H9 (cell line): ENCODE results near the gene TSNAX. TPM values are rescaled to one million over a fixed set of nuclear protein-coding genes. Genes with fewer than 3 reads are reported as not detected.

Experiments
- DNase-seq: peaks from one replicate; pipeline ENCODE4 v3.0.0-alpha.2; 2017
- H2AFZ ChIP-seq: one replicate; pipeline ENCODE4 v1.6.1; 2013; ENCODE audit warnings: mild to moderate bottlenecking, low read length, control low read depth, moderate library complexity
- H2AK5ac ChIP-seq: 2 replicates; pipeline ENCODE4 v1.6.1; 2013; ENCODE audit warnings: low read length, control low read depth, mixed read lengths; ENCODE audit not compliant: insufficient read length
- H2BK120ac ChIP-seq: one replicate; pipeline ENCODE4 v1.6.1; 2013; ENCODE audit warnings: low read depth, mild to moderate bottlenecking, low read length, control low read depth, inconsistent platforms; ENCODE audit not compliant: poor library complexity, severe bottlenecking
- H2BK12ac ChIP-seq: 2 replicates; pipeline ENCODE4 v1.6.1; 2013; ENCODE audit warnings: low read length, control low read depth, mixed read lengths, low read depth; ENCODE audit not compliant: insufficient read length
- H2BK15ac ChIP-seq: 2 replicates; pipeline ENCODE4 v1.6.1; 2013; ENCODE audit warnings: low read depth, low read length, control low read depth
- H2BK20ac ChIP-seq: one replicate; pipeline ENCODE4 v1.6.1; 2013; ENCODE audit warnings: low read depth, mild to moderate bottlenecking, low read length, control low read depth, inconsistent platforms; ENCODE audit not compliant: poor library complexity, severe bottlenecking
- H2BK5ac ChIP-seq: 2 replicates; pipeline ENCODE4 v1.6.1; 2013; ENCODE audit warnings: low read length, control low read depth, mixed read lengths; ENCODE audit not compliant: insufficient read length
- H3K14ac ChIP-seq: 2 replicates; pipeline ENCODE4 v1.6.1; 2013; ENCODE audit warnings: low read length, control low read depth; ENCODE audit not compliant: insufficient read depth
- H3K18ac ChIP-seq: 2 replicates; pipeline ENCODE4 v1.6.1; 2013; ENCODE audit warnings: low read depth, mild to moderate bottlenecking, mixed read lengths, low read length, control low read depth; ENCODE audit not compliant: insufficient read length
- H3K23ac ChIP-seq: 2 replicates; pipeline ENCODE4 v1.6.1; 2013; ENCODE audit warnings: low read length, control low read depth, mixed read lengths, low read depth; ENCODE audit not compliant: insufficient read length
- H3K23me2 ChIP-seq: 2 replicates; pipeline ENCODE4 v1.6.1; 2013; ENCODE audit warnings: low read depth, mild to moderate bottlenecking, mixed read lengths, low read length, control low read depth; ENCODE audit not compliant: insufficient read length, poor library complexity, severe bottlenecking
- H3K27ac ChIP-seq: 2 replicates; pipeline ENCODE4 v1.5.1; 2013; ENCODE audit warnings: low read length, control low read depth, mixed read lengths, low read depth; ENCODE audit not compliant: insufficient read length
- H3K27me3 ChIP-seq: 2 replicates; pipeline ENCODE4 v1.6.1; 2013; ENCODE audit warnings: low read length, control low read depth, inconsistent platforms; ENCODE audit not compliant: insufficient read depth
- H3K4ac ChIP-seq: 2 replicates; pipeline ENCODE4 v1.6.1; 2013; ENCODE audit warnings: low read depth, mild to moderate bottlenecking, control low read depth, inconsistent platforms, low read length, moderate library complexity
- H3K4me1 ChIP-seq: 2 replicates; pipeline ENCODE4 v1.6.1; 2013; ENCODE audit warnings: low read length, control low read depth, inconsistent platforms; ENCODE audit not compliant: insufficient read depth
- H3K4me2 ChIP-seq: 2 replicates; pipeline ENCODE4 v1.6.1; 2013; ENCODE audit warnings: low read length, control low read depth, mixed read lengths; ENCODE audit not compliant: insufficient read length, insufficient read depth
- H3K56ac ChIP-seq: 2 replicates; pipeline ENCODE4 v1.6.1; 2013; ENCODE audit warnings: low read depth, mild to moderate bottlenecking, mixed read lengths, low read length, control low read depth; ENCODE audit not compliant: insufficient read length
- H3K79me1 ChIP-seq: 2 replicates; pipeline ENCODE4 v1.6.1; 2013; ENCODE audit warnings: low read depth, mild to moderate bottlenecking, moderate library complexity, low read length, control low read depth, inconsistent platforms; ENCODE audit not compliant: insufficient read depth, poor library complexity, severe bottlenecking
- H3K79me2 ChIP-seq: 2 replicates; pipeline ENCODE4 v1.6.1; 2013; ENCODE audit warnings: low read length, control low read depth, inconsistent platforms; ENCODE audit not compliant: insufficient read depth
- H3K9ac ChIP-seq: 2 replicates; pipeline ENCODE4 v1.6.1; 2013; ENCODE audit warnings: low read length, control low read depth, mixed read lengths; ENCODE audit not compliant: insufficient read length; ENCODE audit errors: extremely low read depth
- H3K9me3 ChIP-seq: one replicate; pipeline ENCODE4 v1.6.1; 2013; ENCODE audit warnings: low read depth, low read length, inconsistent platforms; ENCODE audit not compliant: control insufficient read depth
- H3T11ph ChIP-seq: one replicate; pipeline ENCODE4 v1.6.1; 2013; ENCODE audit warnings: mild to moderate bottlenecking, low read length, control low read depth, inconsistent platforms
- H4K20me1 ChIP-seq: one replicate; pipeline ENCODE4 v1.6.1; 2013; ENCODE audit not compliant: control insufficient read depth, insufficient read length, insufficient read depth
- H4K5ac ChIP-seq: 2 replicates; pipeline ENCODE4 v1.6.1; 2013; ENCODE audit warnings: low read depth, mild to moderate bottlenecking, mixed read lengths, low read length, control low read depth; ENCODE audit not compliant: insufficient read length
- H4K8ac ChIP-seq: replicated peaks from 2 replicates; pipeline ENCODE4 v1.6.1; 2013; ENCODE audit warnings: low read length, control low read depth, mixed read lengths, low read depth; ENCODE audit not compliant: insufficient read length
- H4K91ac ChIP-seq: 2 replicates; pipeline ENCODE4 v1.6.1; 2013; ENCODE audit warnings: low read depth, mild to moderate bottlenecking, moderate library complexity, mixed read lengths, low read length, control low read depth; ENCODE audit not compliant: insufficient read length
- H3K27ac Mint-ChIP-seq, 3 experiments: 2 replicates in 2 of 3; 3 replicates in 1 of 3; pipeline ENCODE4 v1.8.0; 2020 to 2021; ENCODE audit warnings: mixed read lengths in 3 of 3, mild to moderate bottlenecking in 1 of 3, moderate library complexity in 1 of 3
- H3K27me3 Mint-ChIP-seq: 2 replicates; pipeline ENCODE4 v1.8.0; 2021; ENCODE audit warnings: low read depth, mild to moderate bottlenecking, moderate library complexity, mixed read lengths
- H3K36me3 Mint-ChIP-seq, 3 experiments: 2 replicates in 2 of 3; 3 replicates in 1 of 3; pipeline ENCODE4 v1.8.0; 2020 to 2021; ENCODE audit warnings: low read depth in 3 of 3, mixed read lengths in 3 of 3; ENCODE audit not compliant: insufficient read depth in 1 of 3
- H3K4me1 Mint-ChIP-seq, 2 experiments: 2 replicates each; pipeline ENCODE4 v1.8.0; 2020; ENCODE audit warnings: mixed read lengths in 2 of 2
- H3K4me3 Mint-ChIP-seq, 2 experiments: 2 replicates in 1 of 2; 3 replicates in 1 of 2; pipeline ENCODE4 v1.8.0; 2020 to 2021; ENCODE audit warnings: mild to moderate bottlenecking in 2 of 2, mixed read lengths in 2 of 2, moderate library complexity in 1 of 2
- H3K9me3 Mint-ChIP-seq, 2 experiments: 2 replicates in 1 of 2; 3 replicates in 1 of 2; pipeline ENCODE4 v1.8.0; 2020; ENCODE audit warnings: mild to moderate bottlenecking in 2 of 2, mixed read lengths in 2 of 2, moderate library complexity in 1 of 2
- WGBS: extraction: QIAGEN DNeasy Blood & Tissue Kit; methylation state at CpG from one replicate; pipeline ENCODE4 v1.1.7; 2013; ENCODE audit warnings: missing lambda C conversion rate, low lambda C conversion rate, mixed read lengths; ENCODE audit not compliant: insufficient read length; ENCODE audit errors: extremely low coverage; 5-methylcytosine and 5-hydroxymethylcytosine counted together
- total RNA-seq: library from RNA; stranded (reverse); gene quantifications from 2 replicates; pipeline ENCODE4 v1.2.1, GENCODE V29; 2021
- TF ChIP-seq, protein P1 (sequence below): fragments of 200-600 bp; sonication (generic); conservative IDR thresholded peaks from 3 replicates; pipeline ENCODE4 v1.8.0; 2021; ENCODE audit warnings: antibody characterized with exemption, mild to moderate bottlenecking

TSNAX gene
- total RNA-seq, 1 experiment from 2014 or later: 39.9 TPM

GRCh38 chr1:231499148-231499763, 29.2 kb upstream of the TSNAX start:
- no peaks in the 10 kb centered on the region for H3K79me2 ChIP-seq
- H4K20me1 ChIP-seq: no peaks in the 10 kb centered on the region
- no peaks in the 10 kb centered on the region for H3K27me3 ChIP-seq
- no peaks in the 10 kb centered on the region for H3K4me1 Mint-ChIP-seq
- H3K27me3 Mint-ChIP-seq: peaks cover 2% of the 10 kb centered on the region; the same call in 1 of the 2 replicates
- no peak overlapping the region for H3K23ac ChIP-seq
- H3K9ac ChIP-seq: no peak overlapping the region
- no peak overlapping the region for H3K56ac ChIP-seq
- H4K91ac ChIP-seq: no peak overlapping the region
- no peak overlapping the region for H2AK5ac ChIP-seq
- no peak overlapping the region for H3K4ac ChIP-seq
- no peak overlapping the region for H3K27ac ChIP-seq
- no peak overlapping the region for H3T11ph ChIP-seq
- H3K27ac Mint-ChIP-seq: no peak overlapping the region
- no CpG with 5 or more reads among the region's 3 CpGs for WGBS
- H3K14ac ChIP-seq: no peak overlapping the region
- no peak for DNase-seq
- H2BK15ac ChIP-seq: no peak overlapping the region
- H3K9me3 Mint-ChIP-seq: peaks cover 30 to 39% of the 10 kb centered on the region in 2 experiments
- H2BK5ac ChIP-seq: no peak overlapping the region
- no peak overlapping the region for H2BK20ac ChIP-seq
- H4K5ac ChIP-seq: no peak overlapping the region
- H3K36me3 Mint-ChIP-seq: peaks cover 5 to 16% (median 16%) of the 10 kb centered on the region in 3 experiments; a peak in 6 of 7 replicates
- H2BK120ac ChIP-seq: no peak overlapping the region
- no peaks in the 10 kb centered on the region for H3K79me1 ChIP-seq
- no peak overlapping the region for H3K18ac ChIP-seq
- H3K23me2 ChIP-seq: no peaks in the 10 kb centered on the region
- no peak overlapping the region for H3K4me3 Mint-ChIP-seq
- TF ChIP-seq, protein P1, sequence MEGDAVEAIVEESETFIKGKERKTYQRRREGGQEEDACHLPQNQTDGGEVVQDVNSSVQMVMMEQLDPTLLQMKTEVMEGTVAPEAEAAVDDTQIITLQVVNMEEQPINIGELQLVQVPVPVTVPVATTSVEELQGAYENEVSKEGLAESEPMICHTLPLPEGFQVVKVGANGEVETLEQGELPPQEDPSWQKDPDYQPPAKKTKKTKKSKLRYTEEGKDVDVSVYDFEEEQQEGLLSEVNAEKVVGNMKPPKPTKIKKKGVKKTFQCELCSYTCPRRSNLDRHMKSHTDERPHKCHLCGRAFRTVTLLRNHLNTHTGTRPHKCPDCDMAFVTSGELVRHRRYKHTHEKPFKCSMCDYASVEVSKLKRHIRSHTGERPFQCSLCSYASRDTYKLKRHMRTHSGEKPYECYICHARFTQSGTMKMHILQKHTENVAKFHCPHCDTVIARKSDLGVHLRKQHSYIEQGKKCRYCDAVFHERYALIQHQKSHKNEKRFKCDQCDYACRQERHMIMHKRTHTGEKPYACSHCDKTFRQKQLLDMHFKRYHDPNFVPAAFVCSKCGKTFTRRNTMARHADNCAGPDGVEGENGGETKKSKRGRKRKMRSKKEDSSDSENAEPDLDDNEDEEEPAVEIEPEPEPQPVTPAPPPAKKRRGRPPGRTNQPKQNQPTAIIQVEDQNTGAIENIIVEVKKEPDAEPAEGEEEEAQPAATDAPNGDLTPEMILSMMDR: no peak
- no peak overlapping the region for H3K4me2 ChIP-seq
- H2AFZ ChIP-seq: no peak overlapping the region
- peaks cover 8% of the 10 kb centered on the region for H3K9me3 ChIP-seq
- H3K4me1 ChIP-seq: no peaks in the 10 kb centered on the region
- H4K8ac ChIP-seq: no peak overlapping the region
- H2BK12ac ChIP-seq: no peak overlapping the region
